Measurements from ENCODE around the gene KCNC2.

KCNC2 gene

GRCh38 chr12:75209812-75210138, at the start of gene KCNC2:
Gene KCNC2 (minus strand): TSS chr12:75209839.
- Histone ChIP-seq H3K27me3 (ENCODE audit: control insufficient read depth, insufficient read depth, low read length) (peaks cover 8% of the 10 kb centered on the region), H3K4me1 (ENCODE audit: control insufficient read depth, insufficient read depth, low read length) (no peaks in the 10 kb centered on the region), H3K4me3 (ENCODE audit: low read length) (no peak within 1 kb of the TSS), H3K9ac (ENCODE audit: low read length) (no peak within 1 kb of the TSS), H3K36me3 (ENCODE audit: control insufficient read depth, insufficient read depth, low read length) (no peaks in the 10 kb centered on the region), H3K27ac (ENCODE audit: low read depth, low read length) (no peak within 1 kb of the TSS)

GRCh38 chr12:75259143-75259542, 49.5 kb upstream of the KCNC2 start:
- H3K36me3 ChIP-seq (ENCODE audit: control insufficient read depth, insufficient read depth, low read length) = no peaks in the 10 kb centered on the region
- H3K9ac ChIP-seq (ENCODE audit: low read length) = no peak overlapping the region
- H3K27me3 ChIP-seq (ENCODE audit: control insufficient read depth, insufficient read depth, low read length) = no peaks in the 10 kb centered on the region
- H3K27ac ChIP-seq (ENCODE audit: low read depth, low read length) = no peak overlapping the region
- no peaks in the 10 kb centered on the region for H3K4me1 ChIP-seq (ENCODE audit: control insufficient read depth, insufficient read depth, low read length)
- H3K4me3 ChIP-seq (ENCODE audit: low read length) = no peak overlapping the region

DNA sequence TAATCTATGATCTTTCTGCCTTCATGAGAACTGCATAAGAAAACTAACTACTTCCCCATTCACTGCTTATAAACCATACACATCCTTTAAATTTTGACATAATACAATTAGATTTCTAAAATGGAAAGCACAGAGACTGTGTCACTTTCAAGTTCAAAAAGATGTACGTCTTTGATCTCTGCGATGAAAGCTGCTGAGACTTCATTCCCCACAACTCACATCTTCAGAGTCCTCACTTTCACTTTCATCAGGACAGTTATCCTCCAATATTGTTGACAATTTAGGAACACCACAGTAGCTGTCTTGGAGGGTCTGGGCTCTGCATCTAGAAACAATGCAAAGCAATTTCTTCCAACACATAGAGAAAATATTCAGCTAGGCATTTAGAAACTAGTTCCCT, 47.9 kb upstream of the KCNC2 start:
- no peaks in the 10 kb centered on the region for H3K4me1 ChIP-seq (ENCODE audit: control insufficient read depth, insufficient read depth, low read length)
- no peaks in the 10 kb centered on the region for H3K36me3 ChIP-seq (ENCODE audit: control insufficient read depth, insufficient read depth, low read length)
- H3K9ac ChIP-seq (ENCODE audit: low read length) = no peak overlapping the region
- H3K27me3 ChIP-seq (ENCODE audit: control insufficient read depth, insufficient read depth, low read length) = no peaks in the 10 kb centered on the region
- H3K27ac ChIP-seq (ENCODE audit: low read depth, low read length) = no peak overlapping the region
- H3K4me3 ChIP-seq (ENCODE audit: low read length) = no peak overlapping the region

GRCh38 chr12:75245108-75245507, 35.5 kb upstream of the KCNC2 start:
- Histone ChIP-seq H3K4me3 (ENCODE audit: low read length) (no peak overlapping the region), H3K36me3 (ENCODE audit: control insufficient read depth, insufficient read depth, low read length) (no peaks in the 10 kb centered on the region), H3K4me1 (ENCODE audit: control insufficient read depth, insufficient read depth, low read length) (no peaks in the 10 kb centered on the region), H3K9ac (ENCODE audit: low read length) (no peak overlapping the region), H3K27ac (ENCODE audit: low read depth, low read length) (no peak overlapping the region), H3K27me3 (ENCODE audit: control insufficient read depth, insufficient read depth, low read length) (no peaks in the 10 kb centered on the region)

DNA sequence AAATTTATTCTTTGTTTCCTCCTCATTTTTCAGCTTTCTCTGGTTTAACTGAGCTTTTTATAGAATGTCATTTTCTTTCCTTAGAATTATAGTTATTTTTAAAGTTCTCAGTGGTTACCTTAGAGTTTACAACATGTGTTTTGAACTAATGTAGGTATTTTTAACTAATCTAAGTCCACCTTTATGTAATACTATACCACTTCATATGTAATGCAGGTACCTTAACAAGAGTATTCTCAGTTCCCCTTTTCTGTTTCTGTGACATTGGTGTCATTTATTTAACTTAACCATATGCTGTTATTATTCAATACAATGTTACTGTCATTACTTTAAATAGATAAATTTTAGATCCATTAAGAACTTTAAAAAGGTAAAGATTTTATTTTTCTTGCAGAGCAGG, 30.3 kb upstream of the KCNC2 start:
- Histone ChIP-seq H3K27ac (ENCODE audit: low read depth, low read length) (no peak overlapping the region), H3K4me1 (ENCODE audit: control insufficient read depth, insufficient read depth, low read length) (no peaks in the 10 kb centered on the region), H3K36me3 (ENCODE audit: control insufficient read depth, insufficient read depth, low read length) (no peaks in the 10 kb centered on the region), H3K27me3 (ENCODE audit: control insufficient read depth, insufficient read depth, low read length) (no peaks in the 10 kb centered on the region), H3K9ac (ENCODE audit: low read length) (no peak overlapping the region), H3K4me3 (ENCODE audit: low read length) (no peak overlapping the region)

GRCh38 chr12:75236206-75236605, 26.6 kb upstream of the KCNC2 start:
- H3K4me3 ChIP-seq (ENCODE audit: low read length) = no peak overlapping the region
- no peaks in the 10 kb centered on the region for H3K36me3 ChIP-seq (ENCODE audit: control insufficient read depth, insufficient read depth, low read length)
- no peak overlapping the region for H3K27ac ChIP-seq (ENCODE audit: low read depth, low read length)
- no peak overlapping the region for H3K9ac ChIP-seq (ENCODE audit: low read length)
- H3K27me3 ChIP-seq (ENCODE audit: control insufficient read depth, insufficient read depth, low read length) = no peaks in the 10 kb centered on the region
- H3K4me1 ChIP-seq (ENCODE audit: control insufficient read depth, insufficient read depth, low read length) = no peaks in the 10 kb centered on the region

DNA sequence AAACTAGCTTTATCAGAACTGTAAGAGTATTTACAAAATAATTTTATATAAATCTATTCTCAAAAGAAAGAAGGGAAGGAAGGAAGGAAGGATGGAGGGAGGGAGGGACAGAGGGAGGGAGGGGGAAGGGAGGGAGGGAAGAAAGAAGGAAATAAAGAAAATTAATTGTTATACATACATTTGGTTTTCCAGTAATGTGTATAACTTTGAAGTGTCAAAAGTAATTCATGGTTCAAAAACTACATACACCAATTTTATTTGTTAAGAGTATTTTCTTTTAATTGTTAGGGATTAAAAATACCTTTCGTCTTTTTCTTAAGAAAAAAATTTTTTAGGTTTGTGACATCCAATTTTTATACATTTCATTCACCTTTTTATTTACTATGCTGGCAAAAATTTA, 17.5 kb upstream of the KCNC2 start:
- no peaks in the 10 kb centered on the region for H3K36me3 ChIP-seq (ENCODE audit: control insufficient read depth, insufficient read depth, low read length)
- H3K4me3 ChIP-seq (ENCODE audit: low read length) = no peak overlapping the region
- no peak overlapping the region for H3K9ac ChIP-seq (ENCODE audit: low read length)
- H3K27ac ChIP-seq (ENCODE audit: low read depth, low read length) = no peak overlapping the region
- H3K27me3 ChIP-seq (ENCODE audit: control insufficient read depth, insufficient read depth, low read length) = no peaks in the 10 kb centered on the region
- H3K4me1 ChIP-seq (ENCODE audit: control insufficient read depth, insufficient read depth, low read length) = no peaks in the 10 kb centered on the region

DNA sequence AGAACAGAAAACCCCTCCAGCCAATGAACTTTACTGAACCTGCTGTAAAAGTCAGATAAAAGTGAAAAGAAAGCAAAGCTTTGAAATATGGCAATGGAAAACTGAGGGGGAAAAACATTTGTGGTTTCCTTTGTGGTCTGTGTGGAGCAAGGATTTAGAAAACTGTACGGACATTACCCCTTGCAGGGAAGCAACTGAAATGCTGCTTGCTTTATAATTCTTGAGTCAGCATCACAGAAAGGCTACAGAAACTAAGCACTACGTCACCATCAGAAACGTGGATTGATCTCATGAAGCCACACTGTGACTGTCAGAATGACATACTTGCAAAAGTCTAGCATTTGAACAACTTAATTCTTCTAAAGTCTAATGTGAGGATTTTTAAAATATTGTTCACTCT, 2.4 kb upstream of the KCNC2 start:
- Histone ChIP-seq H3K4me1 (ENCODE audit: control insufficient read depth, insufficient read depth, low read length) (no peaks in the 10 kb centered on the region), H3K27me3 (ENCODE audit: control insufficient read depth, insufficient read depth, low read length) (peaks cover 5% of the 10 kb centered on the region), H3K4me3 (ENCODE audit: low read length) (no peak overlapping the region), H3K27ac (ENCODE audit: low read depth, low read length) (no peak overlapping the region), H3K9ac (ENCODE audit: low read length) (no peak overlapping the region), H3K36me3 (ENCODE audit: control insufficient read depth, insufficient read depth, low read length) (no peaks in the 10 kb centered on the region)

GRCh38 chr12:75208856-75209811, 505 bp downstream of the KCNC2 start:
- H3K27ac ChIP-seq (ENCODE audit: low read depth, low read length) = no peak overlapping the region
- no peaks in the 10 kb centered on the region for H3K4me1 ChIP-seq (ENCODE audit: control insufficient read depth, insufficient read depth, low read length)
- H3K4me3 ChIP-seq (ENCODE audit: low read length) = no peak overlapping the region
- peaks cover 8% of the 10 kb centered on the region for H3K27me3 ChIP-seq (ENCODE audit: control insufficient read depth, insufficient read depth, low read length)
- no peaks in the 10 kb centered on the region for H3K36me3 ChIP-seq (ENCODE audit: control insufficient read depth, insufficient read depth, low read length)
- H3K9ac ChIP-seq (ENCODE audit: low read length) = no peak overlapping the region

DNA sequence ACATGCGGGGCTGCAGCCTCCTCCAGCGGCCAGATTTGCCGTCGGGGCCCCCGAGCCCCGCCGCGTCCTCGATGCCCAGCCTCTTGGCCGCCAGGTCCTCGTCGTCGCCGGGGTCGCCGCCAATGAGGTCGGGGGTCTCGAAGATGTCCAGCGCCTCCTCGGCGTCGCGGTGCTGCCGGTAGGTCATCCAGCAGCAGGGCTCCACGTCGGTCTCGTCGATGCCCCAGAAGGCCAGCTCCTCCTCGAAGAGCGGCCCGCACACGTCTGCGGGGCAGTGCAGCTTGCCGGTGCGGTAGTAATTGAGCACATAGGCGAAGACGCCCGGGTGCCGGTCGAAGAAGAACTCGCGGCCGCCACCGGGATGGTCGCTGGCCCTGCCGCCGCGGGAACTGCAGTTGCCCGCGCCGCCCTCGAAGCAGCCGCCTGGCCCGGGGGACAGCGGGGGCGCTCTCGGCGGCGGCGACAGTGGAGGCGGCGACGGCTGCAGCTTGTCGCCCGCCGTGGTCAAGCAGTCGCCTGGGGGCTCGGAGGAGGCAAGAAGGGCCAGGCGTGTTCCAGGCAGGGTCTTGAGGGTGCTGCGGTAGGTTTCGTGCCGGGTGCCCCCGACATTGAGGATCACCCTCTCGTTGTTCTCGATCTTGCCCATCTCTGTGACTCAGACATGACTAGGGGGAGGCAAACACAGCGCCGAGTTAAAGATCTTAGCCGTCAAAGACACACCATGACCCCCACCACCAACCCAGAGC, 2.1 kb downstream of the KCNC2 start:
- Histone ChIP-seq H3K4me1 (ENCODE audit: control insufficient read depth, insufficient read depth, low read length) (no peaks in the 10 kb centered on the region), H3K4me3 (ENCODE audit: low read length) (no peak overlapping the region), H3K36me3 (ENCODE audit: control insufficient read depth, insufficient read depth, low read length) (no peaks in the 10 kb centered on the region), H3K27me3 (ENCODE audit: control insufficient read depth, insufficient read depth, low read length) (peaks cover 8% of the 10 kb centered on the region), H3K9ac (ENCODE audit: low read length) (no peak overlapping the region), H3K27ac (ENCODE audit: low read depth, low read length) (no peak overlapping the region)

GRCh38 chr12:75205558-75205957, 4.1 kb downstream of the KCNC2 start:
- no peak overlapping the region for H3K4me3 ChIP-seq (ENCODE audit: low read length)
- no peaks in the 10 kb centered on the region for H3K4me1 ChIP-seq (ENCODE audit: control insufficient read depth, insufficient read depth, low read length)
- H3K27ac ChIP-seq (ENCODE audit: low read depth, low read length) = no peak overlapping the region
- peaks cover 8% of the 10 kb centered on the region for H3K27me3 ChIP-seq (ENCODE audit: control insufficient read depth, insufficient read depth, low read length)
- no peak overlapping the region for H3K9ac ChIP-seq (ENCODE audit: low read length)
- no peaks in the 10 kb centered on the region for H3K36me3 ChIP-seq (ENCODE audit: control insufficient read depth, insufficient read depth, low read length)

- Histone ChIP-seq H3K36me3 (ENCODE audit: control insufficient read depth, insufficient read depth, low read length) (no peaks in the 10 kb centered on the region), H3K9ac (ENCODE audit: low read length) (no peak overlapping the region), H3K4me3 (ENCODE audit: low read length) (no peak overlapping the region), H3K27me3 (ENCODE audit: control insufficient read depth, insufficient read depth, low read length) (no peaks in the 10 kb centered on the region), H3K27ac (ENCODE audit: low read depth, low read length) (no peak overlapping the region), H3K4me1 (ENCODE audit: control insufficient read depth, insufficient read depth, low read length) (no peaks in the 10 kb centered on the region)
These were observed 12.8 kb downstream of the KCNC2 start for GRCh38 chr12:75196865-75197264.
